CD4-positive, alpha-beta T cell treated with Interleukin-4 for 4 hours (primary cell): Measurements from ENCODE around the gene HDAC4.

Experiments used
- DNase-seq: peaks from one replicate; pipeline ENCODE4 v3.0.0-alpha.2; 2020

Gene HDAC4

DNA sequence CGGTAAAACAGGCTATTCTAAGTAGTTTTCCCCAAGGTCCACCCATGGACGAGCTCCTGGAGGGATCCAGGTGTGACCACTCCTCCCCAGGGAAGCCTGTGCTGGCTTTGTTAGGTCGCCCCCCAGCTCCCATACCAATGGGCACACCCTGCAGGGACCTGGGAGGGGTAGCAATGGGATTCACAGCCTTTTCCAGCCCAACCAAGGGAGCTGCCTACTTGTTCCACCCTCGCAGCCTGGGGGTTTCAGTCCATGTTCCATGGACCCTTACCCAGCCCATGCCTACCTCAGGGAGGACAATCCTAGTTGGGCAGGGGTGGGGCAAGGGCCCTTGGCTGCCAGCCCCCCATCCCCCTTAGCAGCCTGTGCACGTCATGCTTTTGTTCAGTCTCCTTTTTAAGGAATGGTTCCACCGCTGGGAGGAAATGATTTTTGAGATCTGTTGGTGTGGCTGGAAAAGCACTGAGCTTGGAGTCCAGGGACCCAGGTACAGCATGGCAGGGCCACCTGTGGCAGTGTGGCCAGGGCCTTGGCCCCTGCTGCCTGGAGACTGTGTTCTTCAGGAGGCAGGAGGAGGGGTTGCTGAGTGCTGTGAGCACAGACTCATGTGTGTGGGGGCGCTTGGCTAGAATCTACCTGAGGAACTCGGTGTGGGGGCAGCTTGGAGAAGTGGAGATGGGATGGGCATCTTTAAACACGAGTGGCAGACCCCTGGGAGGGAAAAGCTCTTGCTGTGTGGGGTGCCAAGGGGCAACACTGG, 386.2 kb downstream of the HDAC4 start:
- no peak for DNase-seq

GRCh38 chr2:239013678-239013976, 387.2 kb downstream of the HDAC4 start:
- DNase-seq = no peak

- no peak for DNase-seq
These were observed 387.7 kb downstream of the HDAC4 start for GRCh38 chr2:239012936-239013677.

- no peak for DNase-seq
These were observed 388.6 kb downstream of the HDAC4 start for GRCh38 chr2:239012228-239012627.

DNA sequence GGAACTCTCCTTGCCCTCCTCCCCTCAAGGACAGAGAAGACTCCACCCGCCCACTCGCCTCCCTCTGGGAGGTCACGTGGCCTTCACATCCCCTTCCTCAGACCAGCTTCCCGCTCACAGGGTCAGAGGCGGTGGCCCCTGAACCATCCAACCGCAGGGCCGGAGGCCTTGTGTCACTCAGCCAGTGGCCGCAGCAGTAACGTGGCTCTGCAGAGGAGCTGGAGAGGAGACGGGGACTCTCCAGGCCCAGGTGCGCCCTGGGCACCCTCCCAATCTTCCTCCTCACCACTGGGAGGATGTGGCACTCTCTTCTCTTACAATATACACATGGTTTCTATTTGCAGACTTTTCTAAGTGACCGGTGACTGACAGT, 391.2 kb downstream of the HDAC4 start:
- no peak for DNase-seq

- DNase-seq = no peak
These were observed 391.9 kb downstream of the HDAC4 start for GRCh38 chr2:239008677-239009588.

DNA sequence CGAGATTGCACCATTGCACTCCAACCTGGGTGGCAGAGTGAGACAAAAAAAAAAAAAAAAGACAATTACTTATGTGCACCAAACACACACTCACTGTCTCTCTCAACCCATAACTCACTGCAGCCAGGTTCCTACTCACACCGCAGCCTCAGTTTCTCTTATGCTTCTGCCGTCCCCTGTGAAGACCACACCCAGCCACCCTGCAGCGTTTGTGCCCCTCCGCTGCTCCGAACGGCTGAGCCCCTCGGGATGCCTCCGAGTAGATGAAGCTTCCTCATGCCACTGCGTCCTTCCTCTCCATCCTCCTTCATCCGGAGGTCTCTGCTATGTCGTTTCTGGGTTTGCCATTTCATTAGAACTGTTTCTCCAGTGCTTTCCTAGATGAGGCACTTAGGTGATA, 392.8 kb downstream of the HDAC4 start:
- DNase-seq = no peak

DNA sequence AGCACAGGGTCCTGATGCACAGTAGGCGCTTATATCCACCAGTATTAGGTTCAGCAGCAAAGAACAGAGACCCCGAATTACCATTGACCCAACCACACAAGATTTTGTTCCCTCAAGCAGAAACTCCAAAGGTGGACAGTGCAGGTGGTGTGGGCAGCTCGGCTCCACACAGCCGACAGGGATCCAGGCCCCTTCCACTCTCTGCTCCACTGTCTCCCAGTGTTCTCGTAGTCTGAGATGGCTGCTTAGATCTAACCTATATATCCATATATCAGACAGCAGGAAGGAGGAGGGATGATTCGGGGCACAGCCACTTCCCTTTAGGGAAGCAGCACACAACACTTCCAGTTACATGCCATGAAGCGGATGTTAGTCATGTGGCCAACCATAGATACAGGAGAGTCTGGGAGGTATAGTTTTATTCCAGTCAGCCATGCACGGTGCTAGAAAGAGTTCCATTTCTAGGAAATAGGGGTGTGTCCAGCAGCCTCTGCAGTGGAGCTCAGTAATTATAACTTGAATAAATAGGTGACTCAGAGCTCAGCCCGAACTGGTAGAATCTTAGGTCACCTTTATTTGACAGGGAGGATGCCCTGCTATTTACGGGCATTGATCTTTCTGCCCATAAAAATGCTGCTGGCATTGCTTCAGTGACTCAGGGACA, 394.1 kb downstream of the HDAC4 start:
- DNase-seq = no peak

DNA sequence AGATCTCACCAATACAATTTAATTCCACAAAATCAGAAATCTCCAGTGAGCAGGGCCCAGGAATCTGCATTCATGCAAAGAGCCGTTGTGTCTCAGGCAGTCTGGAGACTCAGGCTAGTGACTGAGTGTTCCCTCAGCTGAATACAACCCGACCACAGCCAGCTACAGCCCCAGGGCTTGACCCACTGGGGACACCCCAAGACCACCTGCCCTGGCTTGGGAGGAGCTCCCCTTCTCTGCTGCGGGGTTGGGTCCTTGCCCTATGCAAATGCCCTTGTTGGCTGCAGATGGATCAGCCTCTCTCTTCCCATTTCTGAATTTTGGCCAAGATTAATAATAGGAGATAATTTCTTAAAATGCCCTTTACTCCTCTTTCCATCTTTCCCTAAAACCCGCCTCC, 395.2 kb downstream of the HDAC4 start:
- DNase-seq = no peak

GRCh38 chr2:239004274-239005015, 396.4 kb downstream of the HDAC4 start:
- DNase-seq = no peak

DNA sequence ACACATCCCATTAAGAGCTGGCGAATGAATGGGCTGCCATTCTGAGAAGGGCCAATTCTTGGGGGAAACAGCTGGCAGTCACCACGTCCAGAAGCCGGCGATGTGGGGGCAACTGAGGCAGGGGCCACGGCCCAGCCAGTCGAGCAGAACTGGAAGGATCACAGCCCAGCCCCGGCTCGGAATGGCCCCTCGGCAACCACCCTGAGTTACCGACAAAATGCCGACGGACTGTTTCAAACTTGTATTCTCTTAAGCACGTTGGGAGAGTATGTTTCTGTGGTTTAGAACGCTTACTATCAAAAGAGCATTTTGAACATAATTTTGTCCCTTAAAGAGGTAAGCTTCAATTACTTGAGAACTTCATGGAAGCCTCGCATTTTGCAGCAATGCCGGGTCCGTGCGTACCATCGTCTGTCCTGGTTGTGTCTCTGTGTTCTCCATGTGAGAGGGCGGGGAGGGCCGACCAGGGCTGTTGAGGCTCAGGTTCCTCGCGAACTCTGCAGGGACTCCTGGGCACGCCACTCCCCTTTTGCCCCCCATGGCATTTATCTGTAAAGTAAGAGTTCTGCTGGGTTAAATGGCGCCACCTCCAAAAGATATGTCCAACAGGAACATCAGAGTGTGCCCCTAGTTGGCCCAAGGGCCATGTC, 397.1 kb downstream of the HDAC4 start:
- no peak for DNase-seq

- DNase-seq = no peak
These were observed 397.7 kb downstream of the HDAC4 start for GRCh38 chr2:239002954-239003623.

DNA sequence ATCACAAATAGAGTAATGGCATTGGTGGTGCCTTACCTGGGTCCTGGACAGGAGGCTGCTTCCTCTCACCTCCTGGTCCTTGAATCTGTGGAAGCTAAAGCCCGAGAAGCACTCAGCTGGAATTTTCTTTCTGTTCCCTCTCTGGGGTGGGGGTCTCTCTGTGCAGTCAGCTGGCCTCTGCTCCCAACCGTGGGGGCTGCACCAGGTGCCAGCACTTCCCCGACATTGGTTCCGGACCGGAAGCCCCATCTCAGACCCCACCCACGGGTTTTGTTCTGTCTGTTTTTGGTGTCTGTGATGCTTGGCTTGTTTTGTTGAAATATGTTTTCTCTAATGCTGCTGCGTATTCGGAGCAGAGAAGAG, 398.2 kb downstream of the HDAC4 start:
- no peak for DNase-seq

DNA sequence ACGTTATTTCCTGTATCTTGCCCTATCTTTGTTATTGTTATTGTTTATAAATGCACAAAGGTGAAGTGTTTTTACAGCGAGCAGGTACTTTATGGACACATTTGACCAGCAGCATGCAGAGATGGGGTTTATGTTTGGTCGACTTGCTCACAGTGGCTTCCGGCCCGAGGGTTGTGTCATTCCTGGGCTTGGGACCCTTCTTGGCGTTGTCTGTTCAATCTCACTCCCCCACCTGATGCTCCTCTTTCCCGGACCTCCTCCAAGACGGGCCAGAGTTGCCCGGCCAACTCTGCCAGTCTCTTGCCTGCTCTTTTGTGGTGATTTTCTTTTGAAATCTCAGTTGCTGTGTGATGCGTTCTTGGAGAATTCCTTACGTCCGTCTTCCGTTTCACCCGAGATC, 399.0 kb downstream of the HDAC4 start:
- DNase-seq = no peak

DNA sequence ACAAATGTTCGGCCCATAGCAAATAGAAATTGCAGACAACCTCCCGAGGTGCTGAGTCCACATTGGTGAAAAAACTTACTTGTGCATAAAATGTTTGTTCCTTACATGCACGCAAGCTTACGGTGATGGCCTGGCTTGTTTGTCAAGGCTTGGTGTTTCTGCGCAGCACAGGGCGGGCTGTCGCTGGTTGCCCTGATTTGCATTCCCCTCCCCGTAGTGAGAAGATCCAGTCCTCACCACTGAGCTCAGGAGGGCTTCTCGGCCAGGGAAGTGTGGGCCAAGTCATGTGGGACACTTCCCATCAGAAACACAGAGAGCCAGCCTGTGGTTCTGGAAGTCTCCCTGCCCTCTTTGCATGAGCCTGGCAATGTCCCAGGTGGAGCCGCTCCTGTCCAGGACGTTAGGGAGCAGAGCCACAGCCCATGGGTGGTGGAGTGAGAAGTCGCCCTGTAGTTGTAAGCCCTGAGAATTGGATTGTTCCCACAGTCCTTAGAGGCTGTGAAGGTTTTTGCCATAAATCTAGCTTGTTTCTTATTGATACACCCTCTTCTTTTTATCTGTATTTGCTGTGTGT, 400.2 kb downstream of the HDAC4 start:
- DNase-seq = no peak

- no peak for DNase-seq
These were observed 400.7 kb downstream of the HDAC4 start for GRCh38 chr2:239000089-239000488.

DNA sequence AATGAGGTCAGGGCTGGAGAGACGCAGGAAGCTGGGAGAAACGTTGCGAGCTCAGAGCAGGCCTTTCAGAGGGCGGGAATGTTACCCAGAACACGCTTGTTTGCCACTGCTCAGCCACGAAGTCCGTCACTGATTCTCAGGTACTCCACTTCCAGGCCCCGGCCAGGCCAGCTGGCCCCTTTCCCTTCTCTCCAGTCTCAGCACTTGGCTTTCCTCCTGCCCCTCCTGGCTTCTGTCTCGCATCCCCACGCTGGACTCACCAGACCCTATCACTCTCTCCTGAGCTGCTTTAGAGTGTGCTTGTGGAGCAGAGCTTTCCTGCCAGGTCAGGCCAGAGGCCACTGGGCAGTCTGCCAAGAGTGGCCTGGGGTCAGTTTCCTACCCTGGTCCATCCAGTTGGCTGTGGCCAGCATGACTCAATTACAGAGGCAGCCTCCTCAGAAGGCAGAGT, 401.5 kb downstream of the HDAC4 start:
- no peak for DNase-seq

DNA sequence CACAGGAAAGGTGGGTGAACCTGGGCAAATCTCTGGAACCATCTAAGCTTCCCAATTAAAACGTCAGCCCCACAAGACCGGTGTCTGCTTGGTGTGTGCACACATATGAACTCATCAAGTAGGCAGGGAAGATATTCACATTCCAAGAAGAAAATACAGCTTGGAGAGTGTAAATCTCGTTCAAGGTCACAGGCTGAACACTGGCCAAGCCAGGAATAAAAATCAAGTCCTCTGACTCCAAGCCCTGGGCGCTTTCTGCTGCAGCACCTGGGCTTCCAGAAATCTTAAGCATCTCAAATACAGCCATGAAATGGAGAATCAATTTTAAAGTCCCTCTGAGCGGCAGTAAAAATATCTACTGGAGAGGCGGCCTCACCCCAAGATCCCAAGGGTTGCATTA, 402.0 kb downstream of the HDAC4 start:
- no peak for DNase-seq
